ENCODE measurements around the gene NCKIPSD. TPM values are rescaled to one million over a fixed set of nuclear protein-coding genes. Genes with fewer than 3 reads are reported as not detected.

The NCKIPSD gene
- total RNA-seq, 1 experiment from 2014 or later, result 25.5 TPM

- Histone ChIP-seq H2AFZ (ENCODE audit: low read length) (no peak overlapping the region), H3K9me3 (ENCODE audit: low read length) (no peaks in the 10 kb centered on the region), H3K27ac (ENCODE audit: low read length) (no peak overlapping the region), H3K4me3 (ENCODE audit: low read length) (no peak overlapping the region), H3K27me3 (ENCODE audit: low read length) (no peaks in the 10 kb centered on the region), H3K9ac (ENCODE audit: low read length) (no peak overlapping the region), H3K9me2 (replicated peaks; ENCODE audit: insufficient read depth, low read length) (no peaks in the 10 kb centered on the region), H3K36me3 (ENCODE audit: insufficient read depth, low read length) (no peaks in the 10 kb centered on the region; the same call in 1 of the 2 replicates), H3K4me2 (ENCODE audit: low read depth, low read length, poor library complexity, severe bottlenecking) (no peak overlapping the region), H4K20me1 (ENCODE audit: insufficient read depth, low read depth, low read length) (no peaks in the 10 kb centered on the region), H3K4me1 (ENCODE audit: low read length) (no peaks in the 10 kb centered on the region), H3K79me2 (ENCODE audit: low read length) (no peaks in the 10 kb centered on the region)
- no peak for DNase-seq
Measured at GRCh38 chr3:48624767-48625166, 60.9 kb downstream of the NCKIPSD start.

- Histone ChIP-seq H3K36me3 (ENCODE audit: insufficient read depth, low read length) (no peaks in the 10 kb centered on the region; the same call in 1 of the 2 replicates), H3K9me3 (ENCODE audit: low read length) (no peaks in the 10 kb centered on the region; the same call in 1 of the 2 replicates), H3K4me2 (ENCODE audit: low read depth, low read length, poor library complexity, severe bottlenecking) (no peak overlapping the region), H3K79me2 (ENCODE audit: low read length) (no peaks in the 10 kb centered on the region), H3K4me1 (ENCODE audit: low read length) (no peaks in the 10 kb centered on the region), H3K4me3 (ENCODE audit: low read length) (no peak overlapping the region), H4K20me1 (ENCODE audit: insufficient read depth, low read depth, low read length) (no peaks in the 10 kb centered on the region), H2AFZ (ENCODE audit: low read length) (no peak overlapping the region), H3K9me2 (replicated peaks; ENCODE audit: insufficient read depth, low read length) (no peaks in the 10 kb centered on the region), H3K9ac (ENCODE audit: low read length) (no peak overlapping the region), H3K27ac (ENCODE audit: low read length) (no peak overlapping the region), H3K27me3 (ENCODE audit: low read length) (no peaks in the 10 kb centered on the region)
- DNase-seq, result no peak
Measured at GRCh38 chr3:48623851-48624547, 61.7 kb downstream of the NCKIPSD start.

Small RNA genes within 50 kb of the gene (small RNA-seq; reads per million reads assigned to genes)
- gene AC141002.1, result not detected

Other genes with a start within 250 kb of the NCKIPSD start
- gene CCDC51, start 245.8 kb downstream of the NCKIPSD start, total RNA-seq (2014; rRNA removed; shearing (Covaris generic); ENCODE audit: low replicate concordance), result 22.0 and 28.3 TPM in 2 replicates
- gene TMA7, start 245.7 kb downstream of the NCKIPSD start, total RNA-seq (2014; rRNA removed; shearing (Covaris generic); ENCODE audit: low replicate concordance), result 300 and 483 TPM in 2 replicates
- gene ATRIP, start 239.2 kb downstream of the NCKIPSD start, total RNA-seq (2014; rRNA removed; shearing (Covaris generic); ENCODE audit: low replicate concordance), result 7.3 and 10.9 TPM in 2 replicates
- 141 and 149 TPM in 2 replicates for gene SHISA5, start 181.7 kb downstream of the NCKIPSD start, total RNA-seq (2014; rRNA removed; shearing (Covaris generic); ENCODE audit: low replicate concordance)
- 55.2 and 89.6 TPM in 2 replicates for gene PFKFB4, start 129.1 kb downstream of the NCKIPSD start, total RNA-seq (2014; rRNA removed; shearing (Covaris generic); ENCODE audit: low replicate concordance)
- not detected in 2 replicates for gene UCN2, start 122.1 kb downstream of the NCKIPSD start, total RNA-seq (2014; rRNA removed; shearing (Covaris generic); ENCODE audit: low replicate concordance)
- 0.78 and 13.0 TPM in 2 replicates for gene COL7A1, start 90.6 kb downstream of the NCKIPSD start, total RNA-seq (2014; rRNA removed; shearing (Covaris generic); ENCODE audit: low replicate concordance)
- 80.3 and 165 TPM in 2 replicates for gene UQCRC1, start 76.3 kb downstream of the NCKIPSD start, total RNA-seq (2014; rRNA removed; shearing (Covaris generic); ENCODE audit: low replicate concordance)
- not detected in 2 replicates for gene TMEM89, start 64.1 kb downstream of the NCKIPSD start, total RNA-seq (2014; rRNA removed; shearing (Covaris generic); ENCODE audit: low replicate concordance)
- 52.7 and 69.1 TPM in 2 replicates for gene SLC26A6, start 50.5 kb downstream of the NCKIPSD start, total RNA-seq (2014; rRNA removed; shearing (Covaris generic); ENCODE audit: low replicate concordance)
- gene CELSR3, start 23.0 kb downstream of the NCKIPSD start, total RNA-seq (2014; rRNA removed; shearing (Covaris generic); ENCODE audit: low replicate concordance), result 3.8 and 7.0 TPM in 2 replicates
- gene IP6K2, start 31.3 kb upstream of the NCKIPSD start, total RNA-seq (2014; rRNA removed; shearing (Covaris generic); ENCODE audit: low replicate concordance), result 93.6 and 104 TPM in 2 replicates
- gene PRKAR2A, start 162.0 kb upstream of the NCKIPSD start, total RNA-seq (2014; rRNA removed; shearing (Covaris generic); ENCODE audit: low replicate concordance), result 37.9 and 51.5 TPM in 2 replicates
- gene SLC25A20, start 213.0 kb upstream of the NCKIPSD start, total RNA-seq (2014; rRNA removed; shearing (Covaris generic); ENCODE audit: low replicate concordance), result 20.5 and 33.8 TPM in 2 replicates
- gene ARIH2, start 232.9 kb upstream of the NCKIPSD start, total RNA-seq (2014; rRNA removed; shearing (Covaris generic); ENCODE audit: low replicate concordance), result 86.4 and 113 TPM in 2 replicates